Gastroesophageal sphincter (tissue), 4 donors: ENCODE results near the gene MYH11. TPM values are rescaled to one million over a fixed set of nuclear protein-coding genes. Genes with fewer than 3 reads are reported as not detected.

Experiments used
- ATAC-seq: fragments of 150-250 bp; one replicate; pipeline ENCODE4 v1.9.1; 2016; ENCODE audit warnings: mild to moderate bottlenecking, moderate library complexity
- H3K27ac ChIP-seq, 4 donors: fragments of 200-600 bp; sonication (generic) in 3 of 4; 1 replicate in 3 of 4; 2 replicates in 1 of 4; pipeline ENCODE4 v1.5.1; 2016 to 2019
- H3K27me3 ChIP-seq: fragments of 200-600 bp; sonication (generic); one replicate; pipeline ENCODE4 v1.5.1; 2019
- H3K36me3 ChIP-seq, 2 donors: fragments of 200-600 bp; sonication (generic); one replicate each; pipeline ENCODE4 v1.5.1; 2019; ENCODE audit warnings: control low read depth in 1 of 2
- H3K4me1 ChIP-seq, 3 donors: fragments of 200-600 bp; sonication (generic); 1 replicate in 2 of 3; 2 replicates in 1 of 3; pipeline ENCODE4 v1.5.1; 2016 to 2019; ENCODE audit warnings: control low read depth in 2 of 3
- H3K4me3 ChIP-seq, 2 donors: fragments of 200-600 bp; sonication (generic); one replicate each; pipeline ENCODE4 v1.5.1; 2019; ENCODE audit warnings: mild to moderate bottlenecking in 1 of 2, moderate library complexity in 1 of 2
- H3K9me3 ChIP-seq, 3 donors: fragments of 200-600 bp; sonication (generic); one replicate each; pipeline ENCODE4 v1.5.1; 2017 to 2019; ENCODE audit warnings: control low read depth in 2 of 3
- EP300 ChIP-seq: sonication (generic); formaldehyde crosslinking; IDR thresholded peaks from one replicate; pipeline ENCODE4 v1.6.1; 2017; ENCODE audit warnings: antibody characterized with exemption, mild to moderate bottlenecking
- POLR2A ChIP-seq, 2 donors: fragments of 450-650 bp; IDR thresholded peaks; one replicate each; pipeline ENCODE4 v1.6.1; 2017; ENCODE audit warnings: antibody characterized with exemption in 2 of 2, mild to moderate bottlenecking in 2 of 2, moderate library complexity in 1 of 2
- POLR2AphosphoS5 ChIP-seq: sonication (generic); formaldehyde crosslinking; IDR thresholded peaks from one replicate; pipeline ENCODE4 v1.6.1; 2017; ENCODE audit warnings: antibody characterized with exemption
- WGBS, 2 donors: methylation state at CpG; one replicate each; pipeline ENCODE4 v1.1.5; 2018; ENCODE audit warnings: low coverage in 1 of 2; 5-methylcytosine and 5-hydroxymethylcytosine counted together
- total RNA-seq, 4 donors: library from RNA; depleted of rRNA; stranded (reverse); fragments of >200 nt; gene quantifications; one replicate each; pipeline ENCODE4 v1.1.0, GENCODE V29; 2016
- TF ChIP-seq, protein P1 (sequence below), 4 experiments: fragments of 200-600 bp in 2 of 4; fragments of 450-650 bp in 2 of 4; sonication (generic) in 1 of 4; IDR thresholded peaks; one replicate each; pipeline ENCODE4 v1.5.1; 2017 to 2019; ENCODE audit warnings: antibody characterized with exemption in 4 of 4, mild to moderate bottlenecking in 2 of 4, moderate library complexity in 2 of 4

Gene MYH11
- total RNA-seq, 4 donors from 2014 or later = 7,231 to 23,237 (median 11,307) TPM

DNA sequence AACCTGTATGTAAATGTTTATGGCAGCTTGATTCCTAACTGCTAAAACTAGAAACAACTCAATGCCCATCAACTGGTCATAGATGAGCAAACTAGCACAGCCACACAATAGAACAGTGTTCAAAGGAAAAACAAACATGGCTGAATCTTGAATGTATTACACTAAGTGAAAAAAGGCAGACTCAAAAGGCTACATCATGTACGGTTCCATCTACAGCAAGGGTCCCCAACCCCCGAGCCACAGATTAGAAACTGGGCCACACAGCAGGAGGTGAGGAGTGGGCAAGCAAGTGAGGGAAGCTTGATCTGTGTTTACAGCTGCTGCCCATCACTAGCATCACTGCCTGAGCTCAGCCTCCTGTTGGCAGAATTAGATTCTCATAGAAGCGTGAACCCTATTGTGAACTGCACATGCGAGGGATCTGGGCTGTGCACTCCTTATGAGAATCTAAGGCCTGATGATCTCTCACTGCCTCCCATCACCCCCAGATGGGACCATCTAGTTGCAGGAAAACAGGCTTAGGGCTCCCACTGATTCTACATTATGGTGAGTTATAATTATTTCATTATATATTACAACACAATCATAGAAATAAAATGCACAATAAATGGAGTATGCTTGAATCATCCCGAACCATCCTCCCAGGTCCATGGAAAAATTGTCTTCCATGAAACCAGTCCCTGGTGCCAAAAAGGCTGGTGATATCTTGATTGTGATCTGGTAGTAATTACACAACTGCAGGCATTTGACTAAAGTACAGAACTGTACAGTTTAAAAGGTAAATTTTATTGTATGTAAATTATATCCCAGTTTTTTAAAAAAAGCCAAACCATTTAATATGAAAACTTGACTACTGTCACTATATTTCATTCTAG is 23.8 kb upstream of the MYH11 start:
- WGBS, 2 donors = 71 to 100% methylated on average over 1 to 3 of the region's 5 CpGs
- Histone ChIP-seq H3K27ac (peak overlapping the region in 2 of 4 donors; percentile 66 to 70), H3K4me3 (no peak overlapping the region), H3K36me3 (peaks cover 3 to 52% of the 10 kb centered on the region in 2 donors), H3K9me3 (no peaks in the 10 kb centered on the region), H3K4me1 (peaks cover 0 to 51% (median 0%) of the 10 kb centered on the region in 3 donors), H3K27me3 (no peaks in the 10 kb centered on the region)
- TF ChIP-seq, protein P1, sequence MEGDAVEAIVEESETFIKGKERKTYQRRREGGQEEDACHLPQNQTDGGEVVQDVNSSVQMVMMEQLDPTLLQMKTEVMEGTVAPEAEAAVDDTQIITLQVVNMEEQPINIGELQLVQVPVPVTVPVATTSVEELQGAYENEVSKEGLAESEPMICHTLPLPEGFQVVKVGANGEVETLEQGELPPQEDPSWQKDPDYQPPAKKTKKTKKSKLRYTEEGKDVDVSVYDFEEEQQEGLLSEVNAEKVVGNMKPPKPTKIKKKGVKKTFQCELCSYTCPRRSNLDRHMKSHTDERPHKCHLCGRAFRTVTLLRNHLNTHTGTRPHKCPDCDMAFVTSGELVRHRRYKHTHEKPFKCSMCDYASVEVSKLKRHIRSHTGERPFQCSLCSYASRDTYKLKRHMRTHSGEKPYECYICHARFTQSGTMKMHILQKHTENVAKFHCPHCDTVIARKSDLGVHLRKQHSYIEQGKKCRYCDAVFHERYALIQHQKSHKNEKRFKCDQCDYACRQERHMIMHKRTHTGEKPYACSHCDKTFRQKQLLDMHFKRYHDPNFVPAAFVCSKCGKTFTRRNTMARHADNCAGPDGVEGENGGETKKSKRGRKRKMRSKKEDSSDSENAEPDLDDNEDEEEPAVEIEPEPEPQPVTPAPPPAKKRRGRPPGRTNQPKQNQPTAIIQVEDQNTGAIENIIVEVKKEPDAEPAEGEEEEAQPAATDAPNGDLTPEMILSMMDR (IDR thresholded peaks at IDR 0.05) = no peak
- no peak for TF ChIP-seq POLR2A (IDR thresholded peaks at IDR 0.05)
- TF ChIP-seq EP300 = no peak
- TF ChIP-seq POLR2AphosphoS5 = no peak
- no peak for ATAC-seq

DNA sequence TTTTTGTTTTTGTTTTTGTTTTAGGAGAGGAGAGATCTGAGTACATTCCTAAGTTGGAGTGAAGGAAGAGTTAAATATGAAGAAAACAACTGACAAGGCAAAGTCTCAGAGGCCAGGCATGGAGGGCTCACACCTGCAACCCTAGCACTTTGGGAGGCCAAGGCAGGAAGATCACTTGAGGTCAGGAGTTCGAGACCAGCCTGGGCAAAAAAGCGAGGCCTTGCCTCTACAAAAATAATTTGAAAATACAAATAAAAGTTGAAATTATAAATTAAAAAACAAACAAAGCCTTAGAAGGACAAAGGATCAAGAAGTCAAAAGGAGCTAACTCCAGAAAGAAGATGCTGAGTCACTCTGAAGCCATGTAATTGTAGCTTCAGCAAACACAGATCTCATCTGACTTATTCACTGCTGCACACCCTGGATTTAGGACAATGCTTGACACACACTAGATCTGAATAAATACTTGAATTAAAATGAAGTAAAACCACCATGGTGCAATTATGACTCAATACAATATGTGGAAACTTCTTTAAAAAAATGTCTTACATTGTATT is 22.5 kb upstream of the MYH11 start:
- H3K27ac ChIP-seq = peak overlapping the region; percentile 62 to 70 (median 68)
- TF ChIP-seq POLR2AphosphoS5 (peak; percentile 36), EP300 (no peak), POLR2A (IDR thresholded peaks at IDR 0.05) (no peak)
- TF ChIP-seq, protein P1 (IDR thresholded peaks at IDR 0.05) = no peak
- H3K4me1 ChIP-seq = peaks cover 0 to 50% (median 9%) of the 10 kb centered on the region in 3 donors
- ATAC-seq = peak; percentile 77
- H3K4me3 ChIP-seq = no peak overlapping the region
- peaks cover 3 to 56% of the 10 kb centered on the region in 2 donors for H3K36me3 ChIP-seq
- no peaks in the 10 kb centered on the region for H3K27me3 ChIP-seq
- H3K9me3 ChIP-seq = no peaks in the 10 kb centered on the region
- 88 to 92% methylated on average over 2 of the region's 2 CpGs for WGBS, 2 donors

DNA sequence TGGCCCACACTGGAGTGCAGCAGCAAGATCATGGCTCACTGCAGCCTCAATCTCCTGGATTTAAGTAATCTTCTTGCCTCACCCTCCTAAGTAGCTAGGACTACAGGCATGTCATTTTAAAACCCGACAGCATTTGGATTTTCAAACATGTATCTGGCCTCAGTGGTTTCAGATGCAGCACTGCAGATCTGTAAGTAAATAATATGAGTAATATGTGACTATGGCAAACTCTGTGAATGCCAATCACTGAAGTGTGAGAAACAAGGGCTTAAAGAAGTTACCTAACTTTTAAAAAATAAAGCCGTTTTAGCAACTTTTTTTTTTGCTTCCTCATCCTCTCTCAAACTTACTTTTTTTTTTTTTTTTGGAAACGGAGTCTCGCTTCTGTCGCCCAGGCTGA is 19.7 kb upstream of the MYH11 start:
- Histone ChIP-seq H3K27ac (peak overlapping the region in 1 of 4 donors; percentile 22), H3K27me3 (no peaks in the 10 kb centered on the region), H3K9me3 (no peaks in the 10 kb centered on the region), H3K36me3 (peaks cover 6 to 41% of the 10 kb centered on the region in 2 donors), H3K4me1 (peaks cover 0 to 57% (median 11%) of the 10 kb centered on the region in 3 donors), H3K4me3 (no peak overlapping the region)
- no peak for TF ChIP-seq EP300
- ATAC-seq = no peak
- 81 to 89% methylated on average over 3 of the region's 5 CpGs for WGBS, 2 donors

DNA sequence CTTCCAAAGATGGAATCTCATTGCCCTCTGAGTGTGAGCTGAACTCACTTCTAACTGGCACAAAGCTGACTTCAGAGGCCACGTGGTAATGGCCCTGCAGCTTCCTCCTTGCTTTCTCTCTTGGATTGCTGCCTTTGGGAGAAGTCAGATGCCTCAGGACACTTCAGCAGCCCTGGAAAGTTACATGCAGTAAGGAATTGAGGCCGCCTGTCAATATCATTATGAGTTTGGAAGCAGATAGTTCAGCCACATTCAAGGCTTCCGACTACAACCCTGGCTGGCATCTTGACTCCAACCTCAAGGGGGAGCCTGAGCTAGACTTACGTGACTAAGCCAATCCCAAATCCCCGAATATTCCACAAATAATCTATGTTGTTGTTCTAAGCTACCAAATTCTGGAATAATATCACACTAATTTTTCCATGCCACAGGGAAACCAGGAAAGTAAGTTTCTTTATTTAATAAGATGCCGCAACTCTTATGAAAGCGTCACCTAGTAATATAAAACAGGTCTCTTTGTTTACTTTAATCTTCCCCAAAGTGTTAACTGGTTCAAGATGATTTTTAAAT is 18.0 kb upstream of the MYH11 start:
- 19 to 24% methylated on average over 7 of the region's 7 CpGs for WGBS, 2 donors
- ATAC-seq = peak; percentile 75
- Histone ChIP-seq H3K27ac (peak overlapping the region; percentile 80 to 95 (median 88)), H3K4me3 (no peak overlapping the region), H3K9me3 (no peaks in the 10 kb centered on the region), H3K4me1 (peaks cover 0 to 57% (median 11%) of the 10 kb centered on the region in 3 donors), H3K27me3 (no peaks in the 10 kb centered on the region), H3K36me3 (peaks cover 6 to 42% of the 10 kb centered on the region in 2 donors)
- TF ChIP-seq, protein P1 (IDR thresholded peaks at IDR 0.05) = peak; percentile 48 to 73 (median 70)
- TF ChIP-seq EP300 (no peak), POLR2AphosphoS5 (peak; percentile 17), POLR2A (IDR thresholded peaks at IDR 0.05) (no peak)

DNA sequence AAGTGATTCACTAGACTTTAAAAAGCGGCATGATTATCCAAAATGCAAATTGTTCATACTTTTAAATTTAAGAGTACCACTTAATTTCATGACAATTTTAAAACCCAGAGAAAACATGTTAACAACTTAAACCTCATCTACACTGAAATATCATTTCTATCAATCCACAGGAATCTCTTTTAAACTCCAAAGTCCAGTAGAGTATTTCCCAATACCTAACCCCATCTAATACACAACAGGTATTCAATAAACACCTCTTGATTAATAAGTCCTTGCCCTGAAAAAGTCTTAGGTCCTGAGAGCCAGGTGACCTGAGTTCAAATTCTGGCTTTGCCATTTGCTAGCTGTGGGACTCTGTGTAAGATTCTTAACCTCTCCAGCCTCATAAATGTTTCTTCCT is 16.9 kb upstream of the MYH11 start:
- peaks cover 0 to 56% (median 11%) of the 10 kb centered on the region in 3 donors for H3K4me1 ChIP-seq
- no peaks in the 10 kb centered on the region for H3K27me3 ChIP-seq
- no peak for ATAC-seq
- TF ChIP-seq, protein P1 (IDR thresholded peaks at IDR 0.05) = no peak
- TF ChIP-seq POLR2AphosphoS5 (no peak), POLR2A (IDR thresholded peaks at IDR 0.05) (no peak), EP300 (no peak)
- WGBS, 2 donors = 78 to 85% methylated on average over 1 of the region's 1 CpG
- H3K36me3 ChIP-seq = peaks cover 6 to 49% of the 10 kb centered on the region in 2 donors
- no peaks in the 10 kb centered on the region for H3K9me3 ChIP-seq
- no peak overlapping the region for H3K4me3 ChIP-seq
- H3K27ac ChIP-seq = peak overlapping the region; percentile 40 to 95 (median 88)
